CD4-positive, alpha-beta memory T cell (primary cell): ENCODE measurements around the gene ACAA1. TPM values are rescaled to one million over a fixed set of nuclear protein-coding genes. Genes with fewer than 3 reads are reported as not detected.

ENCODE experiments used
- CTCF ChIA-PET: fragments of 350-600 bp; sonication (Branson Sonifier 250); formaldehyde crosslinking; loops from one replicate; lab custom pipeline; 2021; ENCODE audit warnings: inconsistent platforms; ENCODE audit not compliant: partially characterized antibody; lab: Charles Lee
- POLR2A ChIA-PET: fragments of 350-600 bp; sonication (Branson Sonifier 250); formaldehyde crosslinking; loops from one replicate; lab custom pipeline; 2021; ENCODE audit not compliant: partially characterized antibody; lab: Charles Lee
- DNase-seq, 5 donors: peaks; one replicate each; pipeline versions ENCODE4 v3.0.0 to v3.0.0-alpha.2; 2020 to 2022; ENCODE audit warnings: mixed read lengths in 1 of 5
- H3K27ac ChIP-seq: one replicate; pipeline ENCODE4 v1.7.0; 2013; ENCODE audit warnings: low read depth, low read length
- H3K27me3 ChIP-seq: 2 replicates; pipeline ENCODE4 v1.7.0; 2013; ENCODE audit warnings: mild to moderate bottlenecking, low read length, moderate library complexity; ENCODE audit not compliant: insufficient read depth
- H3K36me3 ChIP-seq: 2 replicates; pipeline ENCODE4 v1.7.0; 2013; ENCODE audit warnings: mild to moderate bottlenecking, low read length, moderate library complexity; ENCODE audit not compliant: insufficient read depth
- H3K4me1 ChIP-seq: 2 replicates; pipeline ENCODE4 v1.7.0; 2013; ENCODE audit warnings: mild to moderate bottlenecking, low read length, moderate library complexity; ENCODE audit not compliant: insufficient read depth
- H3K4me3 ChIP-seq, 2 donors: one replicate each; pipeline ENCODE4 v1.7.0; 2013; ENCODE audit warnings: low read length in 2 of 2, mild to moderate bottlenecking in 1 of 2
- H3K9me3 ChIP-seq, 2 donors: one replicate each; pipeline ENCODE4 v1.7.0; 2013; ENCODE audit warnings: low read length in 2 of 2, control low read depth in 1 of 2; ENCODE audit not compliant: control insufficient read depth in 1 of 2
- H3K27ac Mint-ChIP-seq, 7 donors: one replicate each; pipeline ENCODE4 v1.8.0; 2020 to 2021; ENCODE audit warnings: mixed read lengths in 7 of 7, mild to moderate bottlenecking in 6 of 7, inconsistent platforms in 3 of 7, moderate library complexity in 3 of 7
- H3K27me3 Mint-ChIP-seq, 2 donors: one replicate each; pipeline ENCODE4 v1.8.0; 2020 to 2021; ENCODE audit warnings: mixed read lengths in 2 of 2
- H3K36me3 Mint-ChIP-seq, 2 donors: one replicate each; pipeline ENCODE4 v1.8.0; 2020 to 2021; ENCODE audit warnings: mixed read lengths in 2 of 2, inconsistent platforms in 1 of 2, mild to moderate bottlenecking in 1 of 2
- H3K4me1 Mint-ChIP-seq, 4 donors: one replicate each; pipeline ENCODE4 v1.8.0; 2020 to 2021; ENCODE audit warnings: mixed read lengths in 4 of 4, mild to moderate bottlenecking in 1 of 4
- H3K4me3 Mint-ChIP-seq, 8 donors: one replicate each; pipeline ENCODE4 v1.8.0; 2020 to 2021; ENCODE audit warnings: mixed read lengths in 8 of 8, mild to moderate bottlenecking in 7 of 8, moderate library complexity in 6 of 8, inconsistent platforms in 3 of 8
- H3K9me3 Mint-ChIP-seq, 8 donors: one replicate each; pipeline ENCODE4 v1.8.0; 2020 to 2021; ENCODE audit warnings: mixed read lengths in 8 of 8, mild to moderate bottlenecking in 5 of 8, inconsistent platforms in 3 of 8, moderate library complexity in 1 of 8
- intact Hi-C: fragments of 100-400 bp; cut with micrococcal nuclease; formaldehyde crosslinking; loops from one replicate; pipeline ENCODE4 v1.15.1; 2023
- polyA plus RNA-seq, 2 donors: library from polyadenylated mRNA; unstranded; fragments of 300-500 nt; fragmentation: Illumina TruSeq; gene quantifications; one replicate each; pipeline ENCODE4 v1.2.3, GENCODE V29; 2021
- total RNA-seq, 2 experiments: library from RNA; stranded (reverse); gene quantifications; one replicate each; pipeline ENCODE4 v1.2.3, GENCODE V29; 2021

ACAA1 gene, protein sequence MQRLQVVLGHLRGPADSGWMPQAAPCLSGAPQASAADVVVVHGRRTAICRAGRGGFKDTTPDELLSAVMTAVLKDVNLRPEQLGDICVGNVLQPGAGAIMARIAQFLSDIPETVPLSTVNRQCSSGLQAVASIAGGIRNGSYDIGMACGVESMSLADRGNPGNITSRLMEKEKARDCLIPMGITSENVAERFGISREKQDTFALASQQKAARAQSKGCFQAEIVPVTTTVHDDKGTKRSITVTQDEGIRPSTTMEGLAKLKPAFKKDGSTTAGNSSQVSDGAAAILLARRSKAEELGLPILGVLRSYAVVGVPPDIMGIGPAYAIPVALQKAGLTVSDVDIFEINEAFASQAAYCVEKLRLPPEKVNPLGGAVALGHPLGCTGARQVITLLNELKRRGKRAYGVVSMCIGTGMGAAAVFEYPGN
- total RNA-seq (10 to 100 TPM; 78.7 to 82.8 TPM), polyA plus RNA-seq (10 to 100 TPM; 52.4 to 76.3 TPM)

- Mint-ChIP-seq H3K27me3 (no peaks in the 10 kb centered on the region), H3K36me3 (peaks cover 13 to 77% of the 10 kb centered on the region in 2 donors), H3K27ac (peak within 1 kb of the TSS; percentile 88 to 100 (median 98)), H3K4me3 (peak within 1 kb of the TSS; percentile 92 to 100 (median 98)), H3K4me1 (peaks cover 47 to 87% (median 68%) of the 10 kb centered on the region in 4 donors), H3K9me3 (no peaks in the 10 kb centered on the region)
- peaks cover 28% of the 10 kb centered on the region for H3K36me3 ChIP-seq
- peak within 1 kb of the TSS; percentile 86 for H3K27ac ChIP-seq
- peak within 1 kb of the TSS; percentile 92 to 95 for H3K4me3 ChIP-seq
- peak; percentile 92 to 98 (median 94) for DNase-seq
- peaks cover 78% of the 10 kb centered on the region for H3K4me1 ChIP-seq
- ChIA-PET CTCF (interaction anchor here (0.8 to 1.9 kb wide), 8 partner anchors 9 to 209 kb away, joined by 3 to 8 read pairs (median 4); partner anchors contain the start of genes DLEC1, OXSR1 and XYLB), POLR2A (interaction anchor here (0.6 to 8.4 kb wide), 24 partner anchors 8 to 1144 kb away, joined by 3 to 255 read pairs (median 4); partner anchors contain the start of genes DLEC1, EPM2AIP1, EXOG and OXSR1)
- H3K9me3 ChIP-seq, result no peaks in the 10 kb centered on the region
- intact Hi-C loops, result loop anchor here (1.0 to 10.0 kb wide), 8 partner anchors 15 to 1268 kb away; partner anchors contain the start of genes ACVR2B, EXOG, OXSR1 and RPSA
- no peaks in the 10 kb centered on the region for H3K27me3 ChIP-seq
Measured at GRCh38 chr3:38136777-38137614, at the start of gene ACAA1. Gene ACAA1, minus strand, starts transcription at chr3:38137127. Its CDS starts 92 bp downstream, at chr3:38137035.

DNA sequence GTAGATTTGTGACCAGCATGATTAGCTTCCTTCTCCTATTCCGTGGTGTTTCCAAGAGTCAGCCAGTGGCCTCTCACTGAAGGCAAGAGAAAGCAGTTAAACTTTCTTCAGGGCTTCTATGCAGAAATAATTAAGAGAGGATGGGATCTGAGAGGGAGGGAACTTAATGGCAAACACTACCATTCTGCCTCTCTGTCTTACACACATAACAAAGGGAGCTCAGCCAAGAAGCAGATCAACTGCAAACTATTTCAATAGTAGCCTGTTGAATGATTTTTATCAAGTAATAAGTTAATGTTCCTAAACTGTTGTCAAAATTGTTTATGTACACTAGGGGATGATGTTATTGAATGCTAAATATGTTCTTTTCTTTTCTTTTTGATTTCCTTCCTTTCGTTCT is 40.3 kb upstream of the ACAA1 start:
- Mint-ChIP-seq H3K4me3 (no peak overlapping the region), H3K9me3 (no peaks in the 10 kb centered on the region), H3K27me3 (no peaks in the 10 kb centered on the region), H3K36me3 (peaks cover 12 to 15% of the 10 kb centered on the region in 2 donors), H3K27ac (peak overlapping the region in 6 of 7 donors; percentile 3 to 77 (median 27)), H3K4me1 (peaks cover 38 to 62% (median 47%) of the 10 kb centered on the region in 4 donors)
- no peaks in the 10 kb centered on the region for H3K9me3 ChIP-seq
- ChIA-PET POLR2A (interaction anchor here (1.4 to 1.8 kb wide), 2 partner anchors 12 to 29 kb away, joined by 3 to 6 read pairs; partner anchors contain the start of gene OXSR1), CTCF (no interaction called here)
- intact Hi-C loops, result no loop called here
- H3K36me3 ChIP-seq, result no peaks in the 10 kb centered on the region
- no peaks in the 10 kb centered on the region for H3K27me3 ChIP-seq
- H3K4me3 ChIP-seq, result no peak overlapping the region
- H3K27ac ChIP-seq, result no peak overlapping the region
- H3K4me1 ChIP-seq, result peaks cover 32% of the 10 kb centered on the region
- no peak for DNase-seq

GRCh38 chr3:38173834-38174418 is 37.0 kb upstream of the ACAA1 start:
- Mint-ChIP-seq H3K27me3 (no peaks in the 10 kb centered on the region), H3K9me3 (no peaks in the 10 kb centered on the region), H3K27ac (peak overlapping the region; percentile 41 to 86 (median 70)), H3K4me3 (peak overlapping the region; percentile 58 to 80 (median 72)), H3K4me1 (peaks cover 45 to 72% (median 56%) of the 10 kb centered on the region in 4 donors), H3K36me3 (peaks cover 4 to 5% of the 10 kb centered on the region in 2 donors)
- intact Hi-C loops, result loop anchor here (5.0 kb wide), 1 partner anchor 38 kb away; no protein-coding TSS in a partner anchor
- H3K27ac ChIP-seq, result peak overlapping the region; percentile 4
- CTCF ChIA-PET, result no interaction called here
- peak in 1 of 5 donors; percentile 11 for DNase-seq
- no peaks in the 10 kb centered on the region for H3K36me3 ChIP-seq
- H3K9me3 ChIP-seq, result no peaks in the 10 kb centered on the region
- peaks cover 52% of the 10 kb centered on the region for H3K4me1 ChIP-seq
- POLR2A ChIA-PET, result no interaction called here
- H3K27me3 ChIP-seq, result no peaks in the 10 kb centered on the region
- H3K4me3 ChIP-seq, result no peak overlapping the region

DNA sequence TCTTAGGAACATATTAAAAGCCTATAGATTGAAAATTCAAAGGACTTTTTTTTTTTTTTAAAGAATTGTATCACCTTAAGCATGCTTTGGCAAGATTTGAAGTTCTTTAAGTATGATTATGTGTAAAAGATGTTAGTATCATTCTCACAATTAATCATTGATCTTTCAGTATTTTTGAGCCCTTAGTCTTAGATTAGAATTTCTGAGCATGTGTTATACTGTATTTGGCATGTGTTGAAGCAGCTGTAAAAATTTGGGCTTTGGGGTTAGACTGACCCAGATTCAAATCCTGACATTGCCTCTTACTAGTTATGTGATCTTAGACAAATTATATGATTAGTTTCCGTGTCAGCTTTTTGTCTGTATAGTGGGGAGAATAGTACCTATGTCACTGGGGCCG is 34.7 kb upstream of the ACAA1 start:
- CTCF ChIA-PET, result no interaction called here
- Histone ChIP-seq H3K4me1 (peaks cover 71% of the 10 kb centered on the region), H3K27ac (no peak overlapping the region), H3K36me3 (no peaks in the 10 kb centered on the region), H3K4me3 (no peak overlapping the region), H3K27me3 (no peaks in the 10 kb centered on the region), H3K9me3 (no peaks in the 10 kb centered on the region)
- Mint-ChIP-seq H3K36me3 (peaks cover 0 to 3% of the 10 kb centered on the region in 2 donors), H3K4me3 (peak overlapping the region in 2 of 8 donors; percentile 16 to 19), H3K27ac (no peak overlapping the region), H3K27me3 (no peaks in the 10 kb centered on the region), H3K9me3 (no peaks in the 10 kb centered on the region), H3K4me1 (peaks cover 58 to 85% (median 70%) of the 10 kb centered on the region in 4 donors)
- intact Hi-C loops, result loop anchor here (5.0 kb wide), 1 partner anchor 41 kb away; no protein-coding TSS in a partner anchor
- POLR2A ChIA-PET, result interaction anchor here (1.2 kb wide), 1 partner anchor 35 kb away, joined by 4 read pairs; the partner anchor contains the start of gene ACAA1
- no peak for DNase-seq

DNA sequence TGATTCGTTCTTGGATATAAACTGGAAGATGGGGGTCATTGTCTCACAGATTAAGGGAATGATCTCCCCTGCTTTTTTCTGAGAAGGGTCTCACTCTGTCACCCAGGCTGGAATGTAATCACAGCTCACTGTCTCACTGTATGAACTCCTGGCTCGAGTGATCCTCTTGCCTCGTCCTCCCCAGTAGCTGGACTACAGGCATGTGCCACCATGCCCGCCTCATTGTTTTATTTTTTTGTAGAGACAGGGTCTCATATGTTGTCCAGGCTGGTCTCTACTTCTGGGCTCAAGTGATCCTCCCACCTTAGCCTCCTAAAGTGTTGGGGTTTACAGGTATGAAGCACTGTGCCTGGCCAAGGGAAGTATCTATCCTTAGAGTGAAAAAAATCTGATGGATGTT is 33.8 kb upstream of the ACAA1 start:
- POLR2A ChIA-PET, result no interaction called here
- Mint-ChIP-seq H3K36me3 (peaks cover 3 to 4% of the 10 kb centered on the region in 2 donors), H3K9me3 (no peaks in the 10 kb centered on the region), H3K27me3 (no peaks in the 10 kb centered on the region), H3K4me3 (no peak overlapping the region), H3K27ac (peak overlapping the region in 3 of 7 donors; percentile 7 to 68 (median 9)), H3K4me1 (peaks cover 61 to 92% (median 74%) of the 10 kb centered on the region in 4 donors)
- intact Hi-C loops, result loop anchor here (5.0 kb wide), 1 partner anchor 42 kb away; no protein-coding TSS in a partner anchor
- H3K36me3 ChIP-seq, result no peaks in the 10 kb centered on the region
- peaks cover 76% of the 10 kb centered on the region for H3K4me1 ChIP-seq
- CTCF ChIA-PET, result no interaction called here
- no peak for DNase-seq
- no peak overlapping the region for H3K4me3 ChIP-seq
- H3K9me3 ChIP-seq, result no peaks in the 10 kb centered on the region
- no peak overlapping the region for H3K27ac ChIP-seq
- H3K27me3 ChIP-seq, result no peaks in the 10 kb centered on the region

DNA sequence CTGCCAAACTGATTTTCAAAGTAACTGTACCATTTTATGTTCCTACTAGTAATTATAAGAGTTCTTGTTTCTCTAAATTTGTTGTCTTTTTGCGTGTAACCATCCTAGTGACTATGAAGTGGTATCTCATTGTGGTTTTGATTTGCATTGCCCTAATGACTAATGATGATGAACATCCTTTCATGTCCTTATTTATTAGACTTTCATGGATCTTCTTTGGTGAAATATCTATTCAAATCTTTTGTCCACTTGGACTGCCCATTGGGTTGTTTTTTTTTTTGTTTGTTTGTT is 32.0 kb upstream of the ACAA1 start:
- intact Hi-C loops, result no loop called here
- Mint-ChIP-seq H3K36me3 (peaks cover 3 to 11% of the 10 kb centered on the region in 2 donors), H3K9me3 (peaks cover 0 to 3% (median 0%) of the 10 kb centered on the region in 8 donors), H3K27me3 (no peaks in the 10 kb centered on the region), H3K27ac (peak overlapping the region in 2 of 7 donors; percentile 37 to 63), H3K4me1 (peaks cover 55 to 89% (median 71%) of the 10 kb centered on the region in 4 donors), H3K4me3 (peak overlapping the region in 4 of 8 donors; percentile 4 to 68 (median 48))
- H3K4me3 ChIP-seq, result no peak overlapping the region
- no peaks in the 10 kb centered on the region for H3K27me3 ChIP-seq
- POLR2A ChIA-PET, result no interaction called here
- no peaks in the 10 kb centered on the region for H3K36me3 ChIP-seq
- no peaks in the 10 kb centered on the region for H3K9me3 ChIP-seq
- H3K4me1 ChIP-seq, result peaks cover 74% of the 10 kb centered on the region
- CTCF ChIA-PET, result no interaction called here
- DNase-seq, result no peak
- H3K27ac ChIP-seq, result no peak overlapping the region
